Endothelial cell of umbilical vein (primary cell): ENCODE results near the gene TMEM204. TPM values are rescaled to one million over a fixed set of nuclear protein-coding genes. Genes with fewer than 3 reads are reported as not detected.

Experiments used
- BruUV-seq: library from RNA; stranded (reverse); fragments of 400-500 nt; replicated peaks from 2 replicates; lab custom pipeline; 2021; lab: Mats Ljungman, UMichigan
- CTCF ChIA-PET: fragments of 300-600, 350-600 bp; sonication (Branson Sonifier 250); formaldehyde crosslinking; loops from one replicate; lab custom pipeline; 2021; ENCODE audit warnings: antibody characterized with exemption, inconsistent platforms; lab: Charles Lee
- POLR2A ChIA-PET: fragments of 300-600, 350-600 bp; sonication (Branson Sonifier 250); formaldehyde crosslinking; loops from one replicate; lab custom pipeline; 2021; ENCODE audit warnings: antibody characterized with exemption, inconsistent platforms; lab: Charles Lee
- DNase-seq: peaks from one replicate; pipeline ENCODE4 v3.0.0-alpha.2; 2011; ENCODE audit warnings: low read depth, low spot score
- FAIRE-seq: peaks from 2 replicates; lab custom pipeline; 2011; peaks lifted over from hg19 to GRCh38; lab: Jason Lieb, UNC
- H2AFZ ChIP-seq: 2 replicates; pipeline ENCODE4 v1.6.0; 2012; ENCODE audit warnings: low read depth, low read length, control low read depth, inconsistent platforms
- H3K27ac ChIP-seq: 2 replicates; pipeline ENCODE4 v1.5.1; 2011; ENCODE audit warnings: low read depth, mild to moderate bottlenecking, control low read depth, low read length, moderate library complexity; ENCODE audit not compliant: insufficient read depth
- H3K27me3 ChIP-seq, 2 experiments: 2 replicates each; pipeline versions ENCODE4 v1.6.0 to v1.6.1; 2011; ENCODE audit warnings: low read length in 2 of 2, mixed read lengths in 1 of 2; ENCODE audit not compliant: control insufficient read depth in 2 of 2, insufficient read depth in 2 of 2
- H3K36me3 ChIP-seq, 2 experiments: 2 replicates in 1 of 2; 3 replicates in 1 of 2; pipeline ENCODE4 v1.5.1; 2011; ENCODE audit warnings: low read length in 2 of 2, mild to moderate bottlenecking in 1 of 2, moderate library complexity in 1 of 2; ENCODE audit not compliant: control insufficient read depth in 2 of 2, insufficient read depth in 2 of 2; ENCODE audit errors: extremely low read depth in 1 of 2
- H3K4me1 ChIP-seq: 3 replicates; pipeline ENCODE4 v1.5.1; 2011; ENCODE audit warnings: mild to moderate bottlenecking, low read length; ENCODE audit not compliant: control insufficient read depth, insufficient read depth; ENCODE audit errors: extremely low read depth
- H3K4me2 ChIP-seq: 2 replicates; pipeline ENCODE4 v1.6.1; 2011; ENCODE audit warnings: low read length, control low read depth, mixed read lengths; ENCODE audit not compliant: insufficient read depth
- H3K4me3 ChIP-seq, 3 experiments: fragments of 200-600 bp in 1 of 3; sonication (generic), shearing (Covaris generic) in 1 of 3; replicated peaks in 1 of 3; 2 replicates each; pipeline ENCODE4 v1.5.1; 2011 to 2016; ENCODE audit warnings: control low read depth in 3 of 3, low read length in 3 of 3, mild to moderate bottlenecking in 2 of 3, inconsistent platforms in 1 of 3, low read depth in 1 of 3, moderate library complexity in 1 of 3; ENCODE audit not compliant: insufficient read depth in 1 of 3
- H3K79me2 ChIP-seq: 2 replicates; pipeline ENCODE4 v1.6.0; 2012; ENCODE audit warnings: low read length, inconsistent platforms; ENCODE audit not compliant: control insufficient read depth, insufficient read depth
- H3K9ac ChIP-seq: replicated peaks from 2 replicates; pipeline ENCODE3; 2011; ENCODE audit warnings: low read length, control low read depth; ENCODE audit not compliant: insufficient read depth; ENCODE audit errors: extremely low read depth
- H3K9me1 ChIP-seq: replicated peaks from 3 replicates; pipeline ENCODE4 v1.6.0; 2011; ENCODE audit warnings: mild to moderate bottlenecking, low read length; ENCODE audit not compliant: control insufficient read depth, insufficient read depth; ENCODE audit errors: extremely low read depth
- H3K9me3 ChIP-seq: replicated peaks from 2 replicates; pipeline ENCODE4 v1.5.1; 2012; ENCODE audit warnings: low read length, inconsistent platforms; ENCODE audit not compliant: control insufficient read depth, insufficient read depth
- H4K20me1 ChIP-seq: replicated peaks from 2 replicates; pipeline ENCODE3; 2011; ENCODE audit warnings: mild to moderate bottlenecking, low read length; ENCODE audit not compliant: control insufficient read depth, insufficient read depth; ENCODE audit errors: extremely low read depth
- CTCF ChIP-seq, 2 donors: IDR thresholded peaks; 1 replicate in 1 of 2; 2 replicates in 1 of 2; pipeline ENCODE4 v1.5.1; 2011; ENCODE audit warnings: low read length in 2 of 2, mild to moderate bottlenecking in 2 of 2, moderate library complexity in 2 of 2, control low read depth in 1 of 2, inconsistent platforms in 1 of 2, low read depth in 1 of 2; ENCODE audit not compliant: insufficient read depth in 1 of 2; ENCODE audit errors: extremely low read depth in 1 of 2
- EZH2 ChIP-seq: IDR thresholded peaks from 2 replicates; pipeline ENCODE4 v1.6.1; 2012; ENCODE audit warnings: borderline replicate concordance, low read depth, mild to moderate bottlenecking, moderate library complexity, low read length, inconsistent platforms; ENCODE audit not compliant: severe bottlenecking
- FOS ChIP-seq: IDR thresholded peaks from 2 replicates; pipeline ENCODE4 v1.6.1; 2011; ENCODE audit warnings: mild to moderate bottlenecking, low read length, moderate library complexity, borderline replicate concordance; ENCODE audit not compliant: insufficient read depth
- GATA2 ChIP-seq: IDR thresholded peaks from 2 replicates; pipeline ENCODE4 v1.7.0; 2011; ENCODE audit warnings: low read depth, mild to moderate bottlenecking, moderate library complexity, mixed read lengths, low read length; ENCODE audit not compliant: insufficient read length, insufficient read depth
- JUN ChIP-seq: IDR thresholded peaks from 2 replicates; pipeline ENCODE4 v1.6.1; 2011; ENCODE audit warnings: borderline replicate concordance, low read depth; ENCODE audit not compliant: insufficient read length, insufficient read depth
- MYC ChIP-seq: IDR thresholded peaks from one replicate; pipeline ENCODE4 v1.6.1; 2011; ENCODE audit warnings: mild to moderate bottlenecking, low read depth, low read length
- POLR2A ChIP-seq: IDR thresholded peaks from 2 replicates; pipeline ENCODE4 v1.6.1; 2012; ENCODE audit warnings: low read depth, mild to moderate bottlenecking, control low read depth, low read length
- POLR2AphosphoS5 ChIP-seq: IDR thresholded peaks from 2 replicates; pipeline ENCODE4 v1.6.1; 2012; ENCODE audit warnings: low read depth, mild to moderate bottlenecking, control low read depth, low read length, moderate library complexity; ENCODE audit not compliant: insufficient read depth
- dilution Hi-C: fragments of 300-500 bp; cut with MboI; formaldehyde crosslinking; loops from one replicate; pipeline ENCODE4 v1.15.0; 2019; ENCODE audit warnings: low sequenced_read_pairs; ENCODE audit not compliant: extremely low pct_ligation_motif_present
- intact Hi-C: fragments of 100-400 bp; cut with micrococcal nuclease; formaldehyde crosslinking; loops from one replicate; pipeline ENCODE4 v1.10.0; 2022
- polyA plus RNA-seq, 4 experiments: library from polyadenylated mRNA; depleted of rRNA in 3 of 4; stranded (reverse) in 3 of 4; unstranded in 1 of 4; fragments of >200 nt; gene quantifications; 2 replicates each; pipeline versions ENCODE4 v1.2.1 to v1.2.3, GENCODE V29; 2011 to 2012; ENCODE audit warnings: missing spikeins in 1 of 4
- total RNA-seq: library from RNA; stranded (reverse); gene quantifications from 2 replicates; pipeline ENCODE4 v1.2.3, GENCODE V29; 2021
- TF ChIP-seq, protein P1 (sequence below): IDR thresholded peaks from 2 replicates; pipeline ENCODE4 v1.6.1; 2011; ENCODE audit not compliant: insufficient read depth, insufficient read length

TMEM204 gene
- total and polyA plus RNA-seq, 2 donors (not counting 3 experiments of a cell fraction or from before 2014, with no cell fraction given): 32.5 to 50.7 TPM

DNA sequence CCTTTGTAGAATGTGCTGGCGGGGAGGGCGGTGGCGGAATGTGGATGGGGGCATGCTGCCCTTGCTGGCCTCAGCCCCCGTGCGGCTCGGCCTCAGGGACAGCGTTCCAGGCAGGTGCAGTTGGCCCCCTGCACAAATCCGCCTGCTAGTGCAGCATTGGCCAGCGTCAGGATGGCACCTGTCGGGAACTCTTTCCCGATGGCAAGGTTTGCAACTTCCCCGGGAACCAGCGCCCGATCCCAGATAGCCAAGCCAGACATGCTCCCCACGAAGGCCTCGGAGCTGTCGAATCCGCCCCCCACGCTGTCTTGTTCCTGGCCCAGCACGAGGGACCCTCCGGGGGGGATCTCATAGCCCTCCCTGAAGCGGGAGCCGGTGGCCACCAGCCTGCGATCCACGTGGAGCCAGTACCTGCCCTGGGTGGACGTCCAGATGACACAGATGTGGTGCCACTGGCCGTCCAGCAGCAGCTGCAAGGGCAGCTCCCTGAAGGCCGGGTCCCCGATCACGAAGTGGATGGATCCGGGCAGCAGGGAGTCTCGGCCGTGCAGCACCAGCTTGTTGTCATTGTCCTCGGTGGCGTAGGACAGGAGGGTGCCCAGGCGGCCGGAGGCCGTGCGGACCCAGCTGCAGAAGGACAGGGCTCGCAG is 47.5 kb upstream of the TMEM204 start:
- Histone ChIP-seq H3K27me3 (no peaks in the 10 kb centered on the region), H2AFZ (no peak overlapping the region), H3K4me3 (no peak overlapping the region), H3K9me3 (no peaks in the 10 kb centered on the region), H3K4me1 (no peaks in the 10 kb centered on the region), H3K9ac (no peak overlapping the region), H4K20me1 (no peaks in the 10 kb centered on the region), H3K9me1 (no peaks in the 10 kb centered on the region), H3K27ac (no peak overlapping the region), H3K79me2 (no peaks in the 10 kb centered on the region), H3K4me2 (no peak overlapping the region), H3K36me3 (no peaks in the 10 kb centered on the region)
- no peak for FAIRE-seq
- TF ChIP-seq MYC (no peak), JUN (no peak), EZH2 (no peak), POLR2A (no peak), GATA2 (no peak), FOS (no peak), CTCF (IDR thresholded peaks at IDR 0.05; ENCODE audit: extremely low read depth in 1 of 2, insufficient read depth in 1 of 2, low read depth in 1 of 2, low read length in 2 of 2) (no peak), POLR2AphosphoS5 (no peak)
- TF ChIP-seq, protein P1, sequence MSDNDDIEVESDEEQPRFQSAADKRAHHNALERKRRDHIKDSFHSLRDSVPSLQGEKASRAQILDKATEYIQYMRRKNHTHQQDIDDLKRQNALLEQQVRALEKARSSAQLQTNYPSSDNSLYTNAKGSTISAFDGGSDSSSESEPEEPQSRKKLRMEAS: no peak
- intact Hi-C loops: no loop called here
- CTCF ChIA-PET: no interaction called here
- POLR2A ChIA-PET: no interaction called here
- dilution Hi-C loops: no loop called here
- no peak for DNase-seq
- no TSS peak for BruUV-seq
